Measurements from ENCODE around the gene STPG1.

The STPG1 gene

GRCh38 chr1:24442764-24443163 is 29.2 kb upstream of the STPG1 start:
- H3K27me3 ChIP-seq (ENCODE audit: insufficient read depth, low read length): no peaks in the 10 kb centered on the region
- H3K4me2 ChIP-seq (ENCODE audit: low read length): no peak overlapping the region
- no peak overlapping the region for H3K18ac ChIP-seq (ENCODE audit: low read length)
- no peak for DNase-seq
- no peak overlapping the region for H2AFZ ChIP-seq (ENCODE audit: insufficient read depth, low read length, poor library complexity)
- no peak overlapping the region for H3K14ac ChIP-seq (ENCODE audit: low read length)
- H4K12ac ChIP-seq (ENCODE audit: low read depth, low read length): no peak overlapping the region
- H4K8ac ChIP-seq (ENCODE audit: low read depth, low read length): no peak overlapping the region
- H3K4me1 ChIP-seq (ENCODE audit: control insufficient read depth in 1 of 2, insufficient read depth in 2 of 2, low read length in 2 of 2): peaks cover 3 to 7% of the 10 kb centered on the region in 2 experiments
- H3K9ac ChIP-seq (ENCODE audit: low read length): no peak overlapping the region
- H3K23ac ChIP-seq (ENCODE audit: low read length): no peak overlapping the region
- no peak overlapping the region for H3K4ac ChIP-seq (ENCODE audit: low read depth, low read length)
- H4K91ac ChIP-seq (ENCODE audit: low read depth, low read length): no peak overlapping the region
- H2AK5ac ChIP-seq (ENCODE audit: low read length): no peak overlapping the region
- H2BK12ac ChIP-seq (ENCODE audit: low read length): no peak overlapping the region
- no peak overlapping the region for H3K4me3 ChIP-seq (ENCODE audit: low read depth, low read length)
- no peaks in the 10 kb centered on the region for H3K9me3 ChIP-seq (ENCODE audit: insufficient read depth, low read depth, low read length)
- H3K79me1 ChIP-seq (ENCODE audit: low read length): no peaks in the 10 kb centered on the region
- no peak overlapping the region for H2BK5ac ChIP-seq (ENCODE audit: low read depth, low read length, poor library complexity)
- no peak overlapping the region for H2BK120ac ChIP-seq (ENCODE audit: insufficient read depth, low read length, poor library complexity)
- H3K79me2 ChIP-seq (ENCODE audit: control insufficient read depth, insufficient read depth, low read length, poor library complexity): no peaks in the 10 kb centered on the region
- no peak overlapping the region for H3K27ac ChIP-seq (ENCODE audit: low read depth, low read length)
- H3K36me3 ChIP-seq (ENCODE audit: control insufficient read depth in 1 of 2, insufficient read depth in 2 of 2, low read length in 2 of 2): peaks cover 0 to 3% of the 10 kb centered on the region in 2 experiments

DNA sequence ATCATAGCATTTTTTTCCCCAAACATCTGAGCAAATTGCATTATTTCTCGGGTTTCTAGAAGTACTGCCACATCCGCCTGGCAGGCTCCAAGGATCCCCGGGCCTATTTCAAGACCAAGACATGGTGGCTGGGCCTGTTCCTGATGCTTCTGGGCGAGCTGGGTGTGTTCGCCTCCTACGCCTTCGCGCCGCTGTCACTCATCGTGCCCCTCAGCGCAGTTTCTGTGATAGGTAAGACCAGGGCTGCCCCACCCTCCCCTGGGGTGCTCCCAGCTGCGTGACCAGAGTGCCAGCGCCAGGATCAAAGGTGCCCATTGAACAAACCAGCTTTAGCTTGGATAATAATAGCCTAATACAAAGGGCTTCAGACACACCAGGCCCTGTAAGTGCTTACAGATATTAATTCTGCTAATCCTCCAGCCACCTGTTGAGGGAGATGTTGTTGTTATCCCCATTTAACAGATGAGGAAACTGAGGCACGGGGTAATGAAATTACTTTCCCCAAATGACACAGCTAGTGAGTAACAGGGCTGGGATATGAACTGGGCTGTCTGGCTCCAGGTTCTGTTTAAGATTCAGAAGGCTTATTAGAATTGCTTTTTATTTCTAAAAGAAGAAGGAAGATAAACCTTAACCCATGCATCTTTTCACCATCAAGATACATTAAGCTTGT is 28.6 kb upstream of the STPG1 start:
- Histone ChIP-seq H2AK5ac (ENCODE audit: low read length) (no peak overlapping the region), H3K23ac (ENCODE audit: low read length) (no peak overlapping the region), H3K4me1 (ENCODE audit: control insufficient read depth in 1 of 2, insufficient read depth in 2 of 2, low read length in 2 of 2) (peaks cover 3 to 7% of the 10 kb centered on the region in 2 experiments), H3K4me2 (ENCODE audit: low read length) (no peak overlapping the region), H3K4me3 (ENCODE audit: low read depth, low read length) (no peak overlapping the region), H3K18ac (ENCODE audit: low read length) (no peak overlapping the region), H2BK120ac (ENCODE audit: insufficient read depth, low read length, poor library complexity) (no peak overlapping the region), H4K8ac (ENCODE audit: low read depth, low read length) (no peak overlapping the region), H3K14ac (ENCODE audit: low read length) (no peak overlapping the region), H4K12ac (ENCODE audit: low read depth, low read length) (no peak overlapping the region), H3K9ac (ENCODE audit: low read length) (no peak overlapping the region), H3K36me3 (ENCODE audit: control insufficient read depth in 1 of 2, insufficient read depth in 2 of 2, low read length in 2 of 2) (peaks cover 0 to 3% of the 10 kb centered on the region in 2 experiments), H3K4ac (ENCODE audit: low read depth, low read length) (no peak overlapping the region), H3K27ac (ENCODE audit: low read depth, low read length) (no peak overlapping the region), H3K79me1 (ENCODE audit: low read length) (no peaks in the 10 kb centered on the region), H3K79me2 (ENCODE audit: control insufficient read depth, insufficient read depth, low read length, poor library complexity) (no peaks in the 10 kb centered on the region), H4K91ac (ENCODE audit: low read depth, low read length) (no peak overlapping the region), H2BK12ac (ENCODE audit: low read length) (no peak overlapping the region), H3K9me3 (ENCODE audit: insufficient read depth, low read depth, low read length) (no peaks in the 10 kb centered on the region), H2AFZ (ENCODE audit: insufficient read depth, low read length, poor library complexity) (no peak overlapping the region), H3K27me3 (ENCODE audit: insufficient read depth, low read length) (no peaks in the 10 kb centered on the region), H2BK5ac (ENCODE audit: low read depth, low read length, poor library complexity) (no peak overlapping the region)
- DNase-seq: no peak
- WGBS (ENCODE audit: extremely low coverage, insufficient coverage, insufficient read length): no CpG with 5 or more reads among the region's 14 CpGs

GRCh38 chr1:24441480-24441879 is 27.9 kb upstream of the STPG1 start:
- no peak overlapping the region for H3K4me3 ChIP-seq (ENCODE audit: low read depth, low read length)
- H3K27ac ChIP-seq (ENCODE audit: low read depth, low read length): no peak overlapping the region
- H3K79me2 ChIP-seq (ENCODE audit: control insufficient read depth, insufficient read depth, low read length, poor library complexity): no peaks in the 10 kb centered on the region
- H3K4ac ChIP-seq (ENCODE audit: low read depth, low read length): no peak overlapping the region
- H2BK12ac ChIP-seq (ENCODE audit: low read length): no peak overlapping the region
- no peaks in the 10 kb centered on the region for H3K79me1 ChIP-seq (ENCODE audit: low read length)
- H2AK5ac ChIP-seq (ENCODE audit: low read length): no peak overlapping the region
- no peak overlapping the region for H4K12ac ChIP-seq (ENCODE audit: low read depth, low read length)
- H3K4me2 ChIP-seq (ENCODE audit: low read length): no peak overlapping the region
- H4K8ac ChIP-seq (ENCODE audit: low read depth, low read length): no peak overlapping the region
- no peak overlapping the region for H2BK5ac ChIP-seq (ENCODE audit: low read depth, low read length, poor library complexity)
- WGBS (ENCODE audit: extremely low coverage, insufficient coverage, insufficient read length): no CpG with 5 or more reads among the region's 7 CpGs
- H3K14ac ChIP-seq (ENCODE audit: low read length): no peak overlapping the region
- no peak overlapping the region for H2AFZ ChIP-seq (ENCODE audit: insufficient read depth, low read length, poor library complexity)
- no peak overlapping the region for H3K9ac ChIP-seq (ENCODE audit: low read length)
- DNase-seq: no peak
- no peak overlapping the region for H4K91ac ChIP-seq (ENCODE audit: low read depth, low read length)
- no peaks in the 10 kb centered on the region for H3K36me3 ChIP-seq (ENCODE audit: control insufficient read depth in 1 of 2, insufficient read depth in 2 of 2, low read length in 2 of 2)
- H3K9me3 ChIP-seq (ENCODE audit: insufficient read depth, low read depth, low read length): no peaks in the 10 kb centered on the region
- no peak overlapping the region for H2BK120ac ChIP-seq (ENCODE audit: insufficient read depth, low read length, poor library complexity)
- no peak overlapping the region for H3K18ac ChIP-seq (ENCODE audit: low read length)
- no peaks in the 10 kb centered on the region for H3K27me3 ChIP-seq (ENCODE audit: insufficient read depth, low read length)
- H3K23ac ChIP-seq (ENCODE audit: low read length): no peak overlapping the region
- H3K4me1 ChIP-seq (ENCODE audit: control insufficient read depth in 1 of 2, insufficient read depth in 2 of 2, low read length in 2 of 2): peaks cover 3 to 7% of the 10 kb centered on the region in 2 experiments

GRCh38 chr1:24440436-24440835 is 26.9 kb upstream of the STPG1 start:
- no CpG with 5 or more reads among the region's 2 CpGs for WGBS (ENCODE audit: extremely low coverage, insufficient coverage, insufficient read length)
- H3K79me2 ChIP-seq (ENCODE audit: control insufficient read depth, insufficient read depth, low read length, poor library complexity): no peaks in the 10 kb centered on the region
- no peaks in the 10 kb centered on the region for H3K79me1 ChIP-seq (ENCODE audit: low read length)
- DNase-seq: no peak
- H3K9ac ChIP-seq (ENCODE audit: low read length): no peak overlapping the region
- H3K4me1 ChIP-seq (ENCODE audit: control insufficient read depth in 1 of 2, insufficient read depth in 2 of 2, low read length in 2 of 2): peaks cover 3 to 7% of the 10 kb centered on the region in 2 experiments
- H3K4ac ChIP-seq (ENCODE audit: low read depth, low read length): no peak overlapping the region
- H2BK120ac ChIP-seq (ENCODE audit: insufficient read depth, low read length, poor library complexity): no peak overlapping the region
- H2AK5ac ChIP-seq (ENCODE audit: low read length): no peak overlapping the region
- no peak overlapping the region for H4K12ac ChIP-seq (ENCODE audit: low read depth, low read length)
- no peak overlapping the region for H3K4me3 ChIP-seq (ENCODE audit: low read depth, low read length)
- no peak overlapping the region for H3K4me2 ChIP-seq (ENCODE audit: low read length)
- H3K9me3 ChIP-seq (ENCODE audit: insufficient read depth, low read depth, low read length): no peaks in the 10 kb centered on the region
- no peak overlapping the region for H4K8ac ChIP-seq (ENCODE audit: low read depth, low read length)
- no peaks in the 10 kb centered on the region for H3K36me3 ChIP-seq (ENCODE audit: control insufficient read depth in 1 of 2, insufficient read depth in 2 of 2, low read length in 2 of 2)
- H3K27ac ChIP-seq (ENCODE audit: low read depth, low read length): no peak overlapping the region
- H2AFZ ChIP-seq (ENCODE audit: insufficient read depth, low read length, poor library complexity): no peak overlapping the region
- no peak overlapping the region for H3K14ac ChIP-seq (ENCODE audit: low read length)
- H2BK5ac ChIP-seq (ENCODE audit: low read depth, low read length, poor library complexity): no peak overlapping the region
- no peaks in the 10 kb centered on the region for H3K27me3 ChIP-seq (ENCODE audit: insufficient read depth, low read length)
- H3K18ac ChIP-seq (ENCODE audit: low read length): no peak overlapping the region
- no peak overlapping the region for H4K91ac ChIP-seq (ENCODE audit: low read depth, low read length)
- H2BK12ac ChIP-seq (ENCODE audit: low read length): no peak overlapping the region
- H3K23ac ChIP-seq (ENCODE audit: low read length): no peak overlapping the region
